K562 (cell line): ENCODE measurements around the gene OOEP. TPM values are rescaled to one million over a fixed set of nuclear protein-coding genes. Genes with fewer than 3 reads are reported as not detected.
A peak's percentile ranks its signal among the peaks of the same experiment; 100 is the strongest.

ENCODE experiments used
- ATAC-seq: fragments of 200-7000 bp; cut with Tn5 transposase; 3 replicates; pipeline ENCODE4 v1.9.1; 2020; ENCODE audit warnings: moderate library complexity
- BruUV-seq: library from RNA; stranded (reverse); fragments of 400-500 nt; replicated peaks from 2 replicates; lab custom pipeline; 2021; lab: Mats Ljungman, UMichigan
- CTCF ChIA-PET: fragments of 300-600 bp; formaldehyde crosslinking; extraction: SDS; loops from one replicate; lab custom pipeline; 2021; ENCODE audit warnings: low intra/inter-chr PET ratio; lab: Yijun Ruan, JAX
- POLR2A ChIA-PET: fragments of 300-600, 350-650 bp; sonication (Branson Sonifier 250); formaldehyde crosslinking; extraction: SDS; loops from one replicate; lab custom pipeline; 2021; ENCODE audit warnings: antibody characterized with exemption, inconsistent platforms; lab: Yijun Ruan, JAX
- DNase-seq, 4 experiments: peaks; one replicate each; pipeline versions ENCODE4 v3.0.0 to v3.0.0-alpha.2; 2011 to 2018; ENCODE audit warnings: low spot score in 3 of 4, mixed read lengths in 3 of 4; ENCODE audit errors: extremely low read depth in 1 of 4
- FAIRE-seq: peaks from 2 replicates; lab custom pipeline; 2011; peaks lifted over from hg19 to GRCh38; lab: Jason Lieb, UNC
- H2AFZ ChIP-seq: 2 replicates; pipeline ENCODE4 v1.6.0; 2011; ENCODE audit warnings: low read depth, low read length, control low read depth, inconsistent platforms
- H3K27ac ChIP-seq: fragments of 200-600 bp; 3 replicates; pipeline ENCODE4 v1.8.0; 2011; ENCODE audit warnings: low read depth, mild to moderate bottlenecking, control low read depth, inconsistent platforms, low read length, moderate library complexity, mixed read lengths; ENCODE audit errors: extremely low read depth
- H3K27me3 ChIP-seq, 2 experiments: fragments of 300-600 bp in 1 of 2; 2 replicates in 1 of 2; 3 replicates in 1 of 2; pipeline versions ENCODE4 v1.6.0 to v1.8.0; 2011; ENCODE audit warnings: inconsistent platforms in 2 of 2, low read length in 2 of 2, mild to moderate bottlenecking in 1 of 2, mixed read lengths in 1 of 2, moderate library complexity in 1 of 2; ENCODE audit not compliant: control insufficient read depth in 2 of 2, insufficient read depth in 2 of 2
- H3K36me3 ChIP-seq: fragments of 300-600 bp; 3 replicates; pipeline ENCODE4 v1.8.0; 2011; ENCODE audit warnings: mild to moderate bottlenecking, low read length, inconsistent platforms; ENCODE audit not compliant: control insufficient read depth, insufficient read depth
- H3K4me1 ChIP-seq, 2 experiments: fragments of 200-600 bp in 1 of 2; replicated peaks in 1 of 2; 2 replicates in 1 of 2; 3 replicates in 1 of 2; pipeline versions ENCODE4 v1.5.1 to v1.8.0; 2011; ENCODE audit warnings: inconsistent platforms in 2 of 2, low read length in 2 of 2, mild to moderate bottlenecking in 1 of 2, mixed read lengths in 1 of 2, moderate library complexity in 1 of 2; ENCODE audit not compliant: control insufficient read depth in 2 of 2, insufficient read depth in 2 of 2
- H3K4me2 ChIP-seq: 2 replicates; pipeline ENCODE4 v1.6.1; 2011; ENCODE audit warnings: low read length, control low read depth, inconsistent platforms, mixed read lengths; ENCODE audit not compliant: insufficient read depth
- H3K4me3 ChIP-seq: fragments of 200-600 bp; sonication (generic), shearing (Covaris generic); 2 replicates; pipeline ENCODE4 v1.5.1; 2016; ENCODE audit warnings: control low read depth, inconsistent platforms
- H3K79me2 ChIP-seq: fragments of 200-600 bp; 3 replicates; pipeline ENCODE4 v1.8.0; 2011; ENCODE audit warnings: low read length, inconsistent platforms; ENCODE audit not compliant: control insufficient read depth, insufficient read depth
- H3K9ac ChIP-seq, 2 experiments: 2 replicates each; pipeline versions ENCODE4 v1.6.0 to v1.6.1; 2011; ENCODE audit warnings: low read depth in 2 of 2, low read length in 2 of 2, control low read depth in 1 of 2, inconsistent platforms in 1 of 2, mild to moderate bottlenecking in 1 of 2, mixed read lengths in 1 of 2; ENCODE audit not compliant: insufficient read depth in 1 of 2
- H3K9me1 ChIP-seq: one replicate; pipeline ENCODE4 v1.6.0; 2011; ENCODE audit warnings: inconsistent platforms, mild to moderate bottlenecking, low read length, moderate library complexity; ENCODE audit not compliant: control insufficient read depth, insufficient read depth
- H3K9me3 ChIP-seq: replicated peaks from 2 replicates; pipeline ENCODE4 v1.5.1; 2011; ENCODE audit warnings: low read depth, low read length, inconsistent platforms; ENCODE audit not compliant: control insufficient read depth, insufficient read depth
- H4K20me1 ChIP-seq: replicated peaks from 2 replicates; pipeline ENCODE4 v1.6.1; 2011; ENCODE audit warnings: low read length, inconsistent platforms, mixed read lengths; ENCODE audit not compliant: control insufficient read depth, insufficient read depth
- MEF2D ChIP-seq: conservative IDR thresholded peaks from 2 replicates; pipeline ENCODE4 v1.6.1; 2016; ENCODE audit warnings: low read depth, missing genetic modification characterization, missing compliant biosample characterization
- NUFIP1 ChIP-seq: fragments of 450-650 bp; IDR thresholded peaks from 2 replicates; pipeline ENCODE4 v1.6.1; 2018; ENCODE audit not compliant: partially characterized antibody
- PHF20 ChIP-seq: fragments of 450-650 bp; IDR thresholded peaks from 2 replicates; pipeline ENCODE4 v1.6.1; 2018; ENCODE audit not compliant: partially characterized antibody
- PML ChIP-seq: IDR thresholded peaks from 2 replicates; pipeline ENCODE4 v1.6.1; 2012; ENCODE audit warnings: low read length, inconsistent platforms
- TOE1 ChIP-seq, 2 experiments: fragments of 450-650 bp in 1 of 2; sonication (generic) in 1 of 2; formaldehyde crosslinking in 1 of 2; IDR thresholded peaks; 2 replicates each; pipeline versions ENCODE4 v1.7.1 to v1.8.0; 2016 to 2022; ENCODE audit warnings: borderline replicate concordance in 2 of 2, mild to moderate bottlenecking in 2 of 2, antibody characterized with exemption in 1 of 2, inconsistent platforms in 1 of 2, low read depth in 1 of 2, missing genetic modification reagents in 1 of 2, moderate library complexity in 1 of 2
- ZBTB2 ChIP-seq: fragments of 450-650 bp; IDR thresholded peaks from 2 replicates; pipeline ENCODE4 v1.6.1; 2016; ENCODE audit warnings: antibody characterized with exemption
- WGBS: fragments of 100-300 bp; shearing (Covaris generic); methylation state at CpG from one replicate; pipeline ENCODE4 v1.1.6; 2016; ENCODE audit warnings: low coverage, mixed read lengths; ENCODE audit not compliant: insufficient coverage; ENCODE audit errors: missing lambda C conversion rate; 5-methylcytosine and 5-hydroxymethylcytosine counted together
- in situ Hi-C: fragments of 300-500 bp; cut with MboI; formaldehyde crosslinking; loops from 4 replicates; pipeline ENCODE4 v1.15.0; 2018; ENCODE audit warnings: inconsistent platforms, mixed read lengths
- intact Hi-C: fragments of 100-400 bp; cut with micrococcal nuclease; formaldehyde crosslinking; loops from 2 replicates; pipeline ENCODE4 v1.14.2; 2022
- polyA plus RNA-seq, 8 experiments: library from polyadenylated mRNA; depleted of rRNA in 4 of 8; stranded (reverse) in 5 of 8; unstranded in 3 of 8; fragments of >200 nt; fragmentation: Nextera tagmentation in 2 of 8; fragmentation: Illumina TruSeq in 1 of 8; extraction: Ambion mirVana in 2 of 8; extraction: Trizol in 1 of 8; gene quantifications; 2 replicates each; pipeline versions ENCODE4 v1.2.1 to v1.2.3, GENCODE V29; 2011 to 2014; ENCODE audit warnings: inconsistent platforms in 1 of 8, missing spikeins in 1 of 8
- total RNA-seq, 7 experiments: library from RNA; depleted of rRNA in 6 of 7; stranded (reverse); fragments of >200 nt in 6 of 7; fragmentation: Illumina TruSeq in 2 of 7; extraction: Trizol in 2 of 7; gene quantifications; 2 replicates each; pipeline versions ENCODE4 v1.2.1 to v1.2.3, GENCODE V29; 2011 to 2021; ENCODE audit warnings: low replicate concordance in 1 of 7
- TF ChIP-seq, protein P1 (sequence below): fragments of 450-650 bp; IDR thresholded peaks from 2 replicates; pipeline ENCODE4 v1.6.1; 2017; ENCODE audit warnings: antibody characterized with exemption, mild to moderate bottlenecking
- TF ChIP-seq, protein P2 (sequence below): fragments of 250-450 bp; sonication (Bioruptor Pico); IDR thresholded peaks from 2 replicates; pipeline ENCODE4 v1.4.0; 2020; ENCODE audit warnings: mild to moderate bottlenecking
- TF ChIP-seq, protein P3 (sequence below): sonication (generic); formaldehyde crosslinking; IDR thresholded peaks from 2 replicates; pipeline ENCODE4 v1.8.0; 2022; ENCODE audit warnings: missing genetic modification reagents, mild to moderate bottlenecking, borderline replicate concordance

OOEP gene
- total and polyA plus RNA-seq, 9 of the 15 experiments (the other 6 are each of a cell fraction or from before 2014, with no cell fraction given), result not detected

DNA sequence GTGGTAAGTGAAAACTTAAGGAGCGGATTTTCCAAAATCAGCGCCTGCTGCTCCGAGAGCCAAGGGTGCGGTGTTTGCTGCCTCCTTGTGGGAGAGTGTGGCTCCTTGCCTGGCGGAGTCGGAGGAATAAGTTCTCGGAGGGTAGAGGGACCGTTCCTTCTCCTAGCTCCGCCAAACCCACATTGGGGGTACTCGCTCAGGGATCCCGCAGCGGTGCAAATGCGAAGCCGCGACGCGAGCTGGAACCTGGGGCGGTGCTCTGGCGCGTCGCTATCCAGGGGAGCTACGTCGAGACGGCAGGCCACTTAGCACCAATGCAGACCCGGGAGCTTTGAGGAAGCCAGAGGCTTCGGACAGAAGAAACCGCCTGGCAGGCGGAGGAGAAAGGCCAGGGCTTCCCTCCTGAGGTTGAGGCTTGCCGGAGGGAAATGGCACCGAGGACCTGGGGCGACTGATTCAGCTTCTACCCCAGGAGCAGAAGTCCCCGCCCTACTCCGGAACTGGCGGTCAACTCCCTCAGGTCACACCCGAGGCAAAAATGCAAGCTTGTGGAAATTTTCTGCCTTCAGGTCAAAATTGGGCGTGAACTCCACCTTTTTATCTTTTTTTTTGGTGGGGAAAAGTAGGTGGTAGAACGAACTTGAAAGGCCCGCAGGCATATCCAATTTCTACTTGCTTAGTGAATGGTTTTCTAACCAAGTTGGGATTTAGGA, 19.3 kb upstream of the OOEP start:
- FAIRE-seq (peak; percentile 97), ATAC-seq (peak; percentile 97), DNase-seq (peak; percentile 76 to 93 (median 84))
- H3K4me2 ChIP-seq, result peak overlapping the region; percentile 87
- H3K9ac ChIP-seq, result peak overlapping the region; percentile 88 to 92
- in situ Hi-C loops, result no loop called here
- no peaks in the 10 kb centered on the region for H4K20me1 ChIP-seq
- CTCF ChIA-PET, result interaction anchor here (0.6 to 1.2 kb wide), 3 partner anchors 103 to 1423 kb away, joined by 3 to 4 read pairs (median 3); no protein-coding TSS in a partner anchor
- no peaks in the 10 kb centered on the region for H3K9me3 ChIP-seq
- intact Hi-C loops, result loop anchor here (2.0 to 5.0 kb wide), 3 partner anchors 62 to 104 kb away; partner anchors contain the start of gene MTO1
- peak overlapping the region; percentile 57 for H3K4me3 ChIP-seq
- POLR2A ChIA-PET, result interaction anchor here (0.8 to 2.6 kb wide), 10 partner anchors 11 to 128 kb away, joined by 3 to 21 read pairs (median 4); partner anchors contain the start of gene MTO1
- peak overlapping the region; percentile 89 for H3K27ac ChIP-seq
- H3K36me3 ChIP-seq, result no peaks in the 10 kb centered on the region
- H3K27me3 ChIP-seq, result no peaks in the 10 kb centered on the region
- no peaks in the 10 kb centered on the region for H3K79me2 ChIP-seq
- H3K4me1 ChIP-seq, result peaks cover 7 to 8% of the 10 kb centered on the region in 2 experiments
- peak overlapping the region; percentile 99 for H2AFZ ChIP-seq
- no peaks in the 10 kb centered on the region for H3K9me1 ChIP-seq
- TSS peak; percentile 96 for BruUV-seq
- 2% methylated on average over 36 of the region's 38 CpGs for WGBS
- TF ChIP-seq TOE1 (IDR thresholded peaks at IDR 0.05; ENCODE audit: borderline replicate concordance), result peak; percentile 68; the same call in 1 of the 2 replicates
- no peak for TF ChIP-seq TOE1 (CRISPR knock-in tag; IDR thresholded peaks at IDR 0.05; ENCODE audit: borderline replicate concordance, low read depth)
- peak; percentile 50; the same call in 1 of the 2 replicates for TF ChIP-seq ZBTB2
- TF ChIP-seq MEF2D (tag), result no peak
- TF ChIP-seq, protein P1, sequence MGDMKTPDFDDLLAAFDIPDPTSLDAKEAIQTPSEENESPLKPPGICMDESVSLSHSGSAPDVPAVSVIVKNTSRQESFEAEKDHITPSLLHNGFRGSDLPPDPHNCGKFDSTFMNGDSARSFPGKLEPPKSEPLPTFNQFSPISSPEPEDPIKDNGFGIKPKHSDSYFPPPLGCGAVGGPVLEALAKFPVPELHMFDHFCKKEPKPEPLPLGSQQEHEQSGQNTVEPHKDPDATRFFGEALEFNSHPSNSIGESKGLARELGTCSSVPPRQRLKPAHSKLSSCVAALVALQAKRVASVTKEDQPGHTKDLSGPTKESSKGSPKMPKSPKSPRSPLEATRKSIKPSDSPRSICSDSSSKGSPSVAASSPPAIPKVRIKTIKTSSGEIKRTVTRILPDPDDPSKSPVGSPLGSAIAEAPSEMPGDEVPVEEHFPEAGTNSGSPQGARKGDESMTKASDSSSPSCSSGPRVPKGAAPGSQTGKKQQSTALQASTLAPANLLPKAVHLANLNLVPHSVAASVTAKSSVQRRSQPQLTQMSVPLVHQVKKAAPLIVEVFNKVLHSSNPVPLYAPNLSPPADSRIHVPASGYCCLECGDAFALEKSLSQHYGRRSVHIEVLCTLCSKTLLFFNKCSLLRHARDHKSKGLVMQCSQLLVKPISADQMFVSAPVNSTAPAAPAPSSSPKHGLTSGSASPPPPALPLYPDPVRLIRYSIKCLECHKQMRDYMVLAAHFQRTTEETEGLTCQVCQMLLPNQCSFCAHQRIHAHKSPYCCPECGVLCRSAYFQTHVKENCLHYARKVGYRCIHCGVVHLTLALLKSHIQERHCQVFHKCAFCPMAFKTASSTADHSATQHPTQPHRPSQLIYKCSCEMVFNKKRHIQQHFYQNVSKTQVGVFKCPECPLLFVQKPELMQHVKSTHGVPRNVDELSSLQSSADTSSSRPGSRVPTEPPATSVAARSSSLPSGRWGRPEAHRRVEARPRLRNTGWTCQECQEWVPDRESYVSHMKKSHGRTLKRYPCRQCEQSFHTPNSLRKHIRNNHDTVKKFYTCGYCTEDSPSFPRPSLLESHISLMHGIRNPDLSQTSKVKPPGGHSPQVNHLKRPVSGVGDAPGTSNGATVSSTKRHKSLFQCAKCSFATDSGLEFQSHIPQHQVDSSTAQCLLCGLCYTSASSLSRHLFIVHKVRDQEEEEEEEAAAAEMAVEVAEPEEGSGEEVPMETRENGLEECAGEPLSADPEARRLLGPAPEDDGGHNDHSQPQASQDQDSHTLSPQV, result peak; percentile 54; the same call in 1 of the 2 replicates
- TF ChIP-seq PML, result peak; percentile 37; the same call in 1 of the 2 replicates
- TF ChIP-seq PHF20, result no peak
- no peak for TF ChIP-seq NUFIP1
- TF ChIP-seq, protein P2, sequence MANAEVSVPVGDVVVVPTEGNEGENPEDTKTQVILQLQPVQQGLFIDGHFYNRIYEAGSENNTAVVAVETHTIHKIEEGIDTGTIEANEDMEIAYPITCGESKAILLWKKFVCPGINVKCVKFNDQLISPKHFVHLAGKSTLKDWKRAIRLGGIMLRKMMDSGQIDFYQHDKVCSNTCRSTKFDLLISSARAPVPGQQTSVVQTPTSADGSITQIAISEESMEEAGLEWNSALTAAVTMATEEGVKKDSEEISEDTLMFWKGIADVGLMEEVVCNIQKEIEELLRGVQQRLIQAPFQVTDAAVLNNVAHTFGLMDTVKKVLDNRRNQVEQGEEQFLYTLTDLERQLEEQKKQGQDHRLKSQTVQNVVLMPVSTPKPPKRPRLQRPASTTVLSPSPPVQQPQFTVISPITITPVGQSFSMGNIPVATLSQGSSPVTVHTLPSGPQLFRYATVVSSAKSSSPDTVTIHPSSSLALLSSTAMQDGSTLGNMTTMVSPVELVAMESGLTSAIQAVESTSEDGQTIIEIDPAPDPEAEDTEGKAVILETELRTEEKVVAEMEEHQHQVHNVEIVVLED (CRISPR knock-in tag), result no peak
- TF ChIP-seq, protein P3, sequence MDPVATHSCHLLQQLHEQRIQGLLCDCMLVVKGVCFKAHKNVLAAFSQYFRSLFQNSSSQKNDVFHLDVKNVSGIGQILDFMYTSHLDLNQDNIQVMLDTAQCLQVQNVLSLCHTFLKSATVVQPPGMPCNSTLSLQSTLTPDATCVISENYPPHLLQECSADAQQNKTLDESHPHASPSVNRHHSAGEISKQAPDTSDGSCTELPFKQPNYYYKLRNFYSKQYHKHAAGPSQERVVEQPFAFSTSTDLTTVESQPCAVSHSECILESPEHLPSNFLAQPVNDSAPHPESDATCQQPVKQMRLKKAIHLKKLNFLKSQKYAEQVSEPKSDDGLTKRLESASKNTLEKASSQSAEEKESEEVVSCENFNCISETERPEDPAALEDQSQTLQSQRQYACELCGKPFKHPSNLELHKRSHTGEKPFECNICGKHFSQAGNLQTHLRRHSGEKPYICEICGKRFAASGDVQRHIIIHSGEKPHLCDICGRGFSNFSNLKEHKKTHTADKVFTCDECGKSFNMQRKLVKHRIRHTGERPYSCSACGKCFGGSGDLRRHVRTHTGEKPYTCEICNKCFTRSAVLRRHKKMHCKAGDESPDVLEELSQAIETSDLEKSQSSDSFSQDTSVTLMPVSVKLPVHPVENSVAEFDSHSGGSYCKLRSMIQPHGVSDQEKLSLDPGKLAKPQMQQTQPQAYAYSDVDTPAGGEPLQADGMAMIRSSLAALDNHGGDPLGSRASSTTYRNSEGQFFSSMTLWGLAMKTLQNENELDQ (CRISPR knock-in tag), result no peak
